Astrocyte (in vitro differentiated cells and primary cell): ENCODE measurements around the gene ETV6.

Experiments
- EZH2 ChIP-seq: IDR thresholded peaks from 2 replicates; pipeline ENCODE4 v1.6.1; 2012; ENCODE audit warnings: mild to moderate bottlenecking, low read length, inconsistent platforms; ENCODE audit not compliant: insufficient read depth
- TF ChIP-seq, protein P1 (sequence below): IDR thresholded peaks from 2 replicates; pipeline ENCODE4 v1.5.1; 2011; ENCODE audit warnings: low read depth, mild to moderate bottlenecking, inconsistent platforms, low read length, moderate library complexity; ENCODE audit not compliant: insufficient read depth

GRCh38 chr12:11684811-11685210, 35.3 kb downstream of the ETV6 start:
- TF ChIP-seq, protein P1, sequence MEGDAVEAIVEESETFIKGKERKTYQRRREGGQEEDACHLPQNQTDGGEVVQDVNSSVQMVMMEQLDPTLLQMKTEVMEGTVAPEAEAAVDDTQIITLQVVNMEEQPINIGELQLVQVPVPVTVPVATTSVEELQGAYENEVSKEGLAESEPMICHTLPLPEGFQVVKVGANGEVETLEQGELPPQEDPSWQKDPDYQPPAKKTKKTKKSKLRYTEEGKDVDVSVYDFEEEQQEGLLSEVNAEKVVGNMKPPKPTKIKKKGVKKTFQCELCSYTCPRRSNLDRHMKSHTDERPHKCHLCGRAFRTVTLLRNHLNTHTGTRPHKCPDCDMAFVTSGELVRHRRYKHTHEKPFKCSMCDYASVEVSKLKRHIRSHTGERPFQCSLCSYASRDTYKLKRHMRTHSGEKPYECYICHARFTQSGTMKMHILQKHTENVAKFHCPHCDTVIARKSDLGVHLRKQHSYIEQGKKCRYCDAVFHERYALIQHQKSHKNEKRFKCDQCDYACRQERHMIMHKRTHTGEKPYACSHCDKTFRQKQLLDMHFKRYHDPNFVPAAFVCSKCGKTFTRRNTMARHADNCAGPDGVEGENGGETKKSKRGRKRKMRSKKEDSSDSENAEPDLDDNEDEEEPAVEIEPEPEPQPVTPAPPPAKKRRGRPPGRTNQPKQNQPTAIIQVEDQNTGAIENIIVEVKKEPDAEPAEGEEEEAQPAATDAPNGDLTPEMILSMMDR: no peak
- TF ChIP-seq EZH2: no peak
